ENCODE data around the gene CCDC149.

The CCDC149 gene

DNA sequence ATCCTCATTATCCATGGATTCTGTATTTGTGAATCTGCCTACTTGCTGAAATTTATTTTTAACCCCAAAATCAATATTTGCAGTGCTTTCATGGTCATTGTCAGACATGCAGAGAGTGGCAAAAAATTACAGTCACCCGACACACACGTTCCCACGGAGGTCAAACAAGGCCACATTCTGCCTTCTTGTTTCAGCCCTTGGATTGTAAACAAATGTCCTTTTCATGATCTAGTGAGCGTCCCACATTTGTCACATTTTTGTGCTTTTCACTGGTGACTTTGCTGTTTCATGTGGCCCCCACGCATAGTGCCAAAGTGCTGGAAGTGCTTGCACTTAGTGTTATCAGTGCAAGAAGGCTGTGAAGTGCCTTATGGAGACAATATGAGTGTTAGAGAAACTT lies 72.5 kb downstream of the CCDC149 start:
- no peak overlapping the region for H3K4me3 ChIP-seq (ENCODE audit: low read length)
- DNase-seq (ENCODE audit: low read depth) = no peak
- TF ChIP-seq, protein P1, sequence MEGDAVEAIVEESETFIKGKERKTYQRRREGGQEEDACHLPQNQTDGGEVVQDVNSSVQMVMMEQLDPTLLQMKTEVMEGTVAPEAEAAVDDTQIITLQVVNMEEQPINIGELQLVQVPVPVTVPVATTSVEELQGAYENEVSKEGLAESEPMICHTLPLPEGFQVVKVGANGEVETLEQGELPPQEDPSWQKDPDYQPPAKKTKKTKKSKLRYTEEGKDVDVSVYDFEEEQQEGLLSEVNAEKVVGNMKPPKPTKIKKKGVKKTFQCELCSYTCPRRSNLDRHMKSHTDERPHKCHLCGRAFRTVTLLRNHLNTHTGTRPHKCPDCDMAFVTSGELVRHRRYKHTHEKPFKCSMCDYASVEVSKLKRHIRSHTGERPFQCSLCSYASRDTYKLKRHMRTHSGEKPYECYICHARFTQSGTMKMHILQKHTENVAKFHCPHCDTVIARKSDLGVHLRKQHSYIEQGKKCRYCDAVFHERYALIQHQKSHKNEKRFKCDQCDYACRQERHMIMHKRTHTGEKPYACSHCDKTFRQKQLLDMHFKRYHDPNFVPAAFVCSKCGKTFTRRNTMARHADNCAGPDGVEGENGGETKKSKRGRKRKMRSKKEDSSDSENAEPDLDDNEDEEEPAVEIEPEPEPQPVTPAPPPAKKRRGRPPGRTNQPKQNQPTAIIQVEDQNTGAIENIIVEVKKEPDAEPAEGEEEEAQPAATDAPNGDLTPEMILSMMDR (conservative IDR thresholded peaks at IDR 0.05; ENCODE audit: low read length) = no peak

DNA sequence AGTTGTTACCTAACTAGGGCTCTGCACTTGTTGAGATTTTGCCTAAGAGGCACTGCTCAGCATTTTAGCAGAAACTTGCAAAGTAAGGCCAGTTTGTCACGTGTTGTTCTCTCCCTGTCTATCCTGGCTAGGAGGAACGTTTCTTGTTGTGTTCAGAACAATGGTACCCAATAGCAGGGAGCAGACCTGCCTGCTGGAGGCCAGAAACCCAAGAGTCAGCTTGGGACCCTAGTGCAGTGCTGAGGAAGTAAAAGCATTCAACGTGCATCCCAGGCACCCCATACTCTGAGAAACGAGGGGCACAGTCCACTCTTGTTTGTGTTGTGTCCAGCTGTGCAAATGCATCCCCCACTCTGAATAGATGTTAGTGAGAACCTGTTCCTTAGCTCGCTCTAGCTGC lies 75.1 kb downstream of the CCDC149 start:
- TF ChIP-seq, protein P1 (conservative IDR thresholded peaks at IDR 0.05; ENCODE audit: low read length) = no peak
- DNase-seq (ENCODE audit: low read depth) = no peak
- no peak overlapping the region for H3K4me3 ChIP-seq (ENCODE audit: low read length)

DNA sequence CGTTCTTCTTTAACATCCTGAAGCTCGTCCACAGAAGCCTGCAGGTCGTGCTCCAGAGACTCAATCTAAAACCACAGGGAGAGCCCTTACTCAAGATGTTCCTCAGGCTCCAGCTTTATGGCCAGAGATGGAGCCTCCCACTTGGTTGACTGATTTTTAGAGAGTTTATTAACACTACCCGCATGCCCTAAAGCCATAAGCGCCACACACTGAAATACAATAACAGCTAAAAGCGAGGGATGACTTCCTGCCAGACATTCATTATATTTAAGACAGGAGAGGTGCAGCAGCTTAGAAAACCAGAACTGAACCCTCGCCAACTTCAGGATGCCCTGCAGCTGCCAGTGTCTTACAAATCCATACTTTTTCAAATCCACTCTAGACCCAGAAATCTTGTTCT lies 75.5 kb downstream of the CCDC149 start:
- no peak overlapping the region for H3K4me3 ChIP-seq (ENCODE audit: low read length)
- DNase-seq (ENCODE audit: low read depth) = no peak
- TF ChIP-seq, protein P1 (conservative IDR thresholded peaks at IDR 0.05; ENCODE audit: low read length) = no peak

DNA sequence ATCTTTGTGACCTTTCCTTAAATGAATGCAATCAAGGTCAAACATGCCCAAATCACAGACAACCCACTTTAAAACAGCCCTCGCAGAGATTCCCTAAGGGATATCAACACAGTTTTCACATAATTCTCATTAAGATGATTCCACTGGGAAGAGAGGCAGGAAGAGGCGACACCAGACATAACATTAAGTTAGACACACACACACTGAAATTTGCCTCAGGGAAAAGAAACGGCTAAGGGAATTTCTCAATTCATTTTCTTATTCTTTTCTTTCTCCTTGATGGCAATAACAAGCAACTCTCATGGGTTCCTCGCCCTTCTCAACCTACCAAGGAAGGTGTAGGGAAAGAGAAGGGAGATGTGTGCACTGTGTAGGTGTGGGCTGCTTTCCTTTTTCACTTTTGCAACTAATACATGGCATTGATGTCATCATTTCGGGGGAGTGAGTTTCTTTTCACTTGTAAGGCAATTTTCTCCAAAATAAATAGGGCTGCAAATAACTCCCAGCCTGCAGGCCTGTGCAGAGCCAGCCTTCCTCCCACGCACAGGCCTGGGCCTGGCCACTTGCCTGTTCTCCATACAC lies 76.1 kb downstream of the CCDC149 start:
- TF ChIP-seq, protein P1 (conservative IDR thresholded peaks at IDR 0.05; ENCODE audit: low read length) = no peak
- no peak for DNase-seq (ENCODE audit: low read depth)
- H3K4me3 ChIP-seq (ENCODE audit: low read length) = no peak overlapping the region

DNA sequence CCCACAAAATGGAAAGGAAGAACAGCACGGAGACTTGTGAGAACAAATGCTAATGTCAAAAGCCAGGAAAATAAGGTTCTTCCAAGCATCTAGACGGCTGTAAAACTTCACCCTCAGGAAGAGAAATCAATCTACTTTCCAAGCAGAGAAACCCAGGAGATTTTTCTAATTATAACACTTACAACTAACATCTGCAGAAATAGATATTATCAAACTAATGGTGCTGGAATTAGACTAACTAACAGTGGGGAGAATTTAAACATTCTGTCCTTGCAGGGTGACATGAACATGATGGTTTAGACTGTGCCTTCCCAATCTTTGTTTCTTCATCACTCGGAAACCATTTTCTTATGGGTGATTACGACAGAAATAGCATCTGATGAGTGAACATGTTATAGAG lies 77.1 kb downstream of the CCDC149 start:
- TF ChIP-seq, protein P1 (conservative IDR thresholded peaks at IDR 0.05; ENCODE audit: low read length) = no peak
- DNase-seq (ENCODE audit: low read depth) = no peak

DNA sequence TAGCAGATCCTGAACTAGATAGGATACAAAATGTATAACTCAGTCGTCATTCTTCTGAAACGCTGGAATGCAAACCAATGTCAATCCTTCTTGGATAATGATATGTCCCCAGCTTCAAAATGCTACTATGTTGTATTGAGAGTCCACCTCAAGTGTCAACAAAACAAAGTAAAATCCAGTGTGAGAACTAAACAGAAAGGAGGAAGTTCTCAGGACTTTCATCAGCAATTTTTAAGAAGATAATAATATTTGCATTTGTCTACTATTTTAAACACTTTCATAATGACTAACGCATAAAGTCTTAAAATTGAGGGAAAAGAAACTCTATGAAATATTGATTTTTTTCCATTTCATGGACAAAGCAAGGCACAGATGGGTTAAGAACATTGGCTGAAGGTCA lies 81.2 kb downstream of the CCDC149 start:
- TF ChIP-seq, protein P1 (conservative IDR thresholded peaks at IDR 0.05; ENCODE audit: low read length) = no peak
- H3K4me3 ChIP-seq (ENCODE audit: low read length) = no peak overlapping the region
- no peak for DNase-seq (ENCODE audit: low read depth)

More for the DNA sequence above, 77.1 kb downstream of the CCDC149 start:
- no peak overlapping the region for H3K4me3 ChIP-seq (ENCODE audit: low read length)

DNA sequence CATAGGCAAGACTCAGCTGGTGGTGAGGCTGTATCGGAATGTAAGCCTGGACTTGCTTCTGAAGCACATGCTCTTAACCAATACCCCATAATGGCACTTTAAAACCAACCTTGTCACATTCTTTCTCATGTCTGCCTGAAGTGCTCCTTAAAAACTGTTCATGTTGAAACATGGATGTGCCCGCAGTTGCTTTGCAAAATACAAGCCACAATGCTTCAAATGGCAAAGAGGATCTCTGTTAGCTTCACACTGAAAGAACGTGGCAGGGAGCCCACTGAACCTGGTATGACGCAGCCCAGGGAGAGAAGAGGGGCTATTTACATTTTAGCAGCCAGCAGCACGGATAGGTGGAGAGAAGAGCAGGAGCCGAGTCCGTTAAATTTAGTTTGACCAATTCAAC lies 88.1 kb downstream of the CCDC149 start:
- TF ChIP-seq, protein P1 (conservative IDR thresholded peaks at IDR 0.05; ENCODE audit: low read length) = no peak
- DNase-seq (ENCODE audit: low read depth) = no peak
- no peak overlapping the region for H3K4me3 ChIP-seq (ENCODE audit: low read length)
